Esophagus (tissue), 2 donors: Measurements from ENCODE around the gene KIAA1328. TPM values are rescaled to one million over a fixed set of nuclear protein-coding genes. Genes with fewer than 3 reads are reported as not detected.

Experiments used
- H3K27ac ChIP-seq, 2 donors: one replicate each; pipeline ENCODE4 v1.5.1; 2013; ENCODE audit warnings: low read depth in 2 of 2, mild to moderate bottlenecking in 2 of 2, inconsistent platforms in 1 of 2, low read length in 1 of 2, moderate library complexity in 1 of 2
- H3K27me3 ChIP-seq, 2 donors: one replicate each; pipeline ENCODE4 v1.6.1; 2013; ENCODE audit warnings: low read length in 2 of 2, control low read depth in 1 of 2, mild to moderate bottlenecking in 1 of 2; ENCODE audit not compliant: insufficient read depth in 2 of 2, control insufficient read depth in 1 of 2
- H3K36me3 ChIP-seq, 2 donors: one replicate each; pipeline ENCODE4 v1.6.1; 2013; ENCODE audit warnings: low read length in 1 of 2; ENCODE audit not compliant: control insufficient read depth in 2 of 2, insufficient read depth in 2 of 2
- H3K4me1 ChIP-seq, 2 donors: one replicate each; pipeline ENCODE4 v1.6.1; 2013; ENCODE audit warnings: low read length in 1 of 2; ENCODE audit not compliant: control insufficient read depth in 2 of 2, insufficient read depth in 2 of 2
- H3K4me3 ChIP-seq, 2 donors: one replicate each; pipeline ENCODE4 v1.5.1; 2013; ENCODE audit warnings: low read length in 2 of 2, mild to moderate bottlenecking in 2 of 2, low read depth in 1 of 2, moderate library complexity in 1 of 2
- H3K9me3 ChIP-seq, 2 donors: one replicate each; pipeline ENCODE4 v1.6.1; 2013; ENCODE audit warnings: mild to moderate bottlenecking in 2 of 2, low read depth in 1 of 2, low read length in 1 of 2, moderate library complexity in 1 of 2; ENCODE audit not compliant: control insufficient read depth in 2 of 2, insufficient read depth in 1 of 2
- WGBS, 2 donors: extraction: QIAGEN DNeasy Blood & Tissue Kit; methylation state at CpG; one replicate each; pipeline ENCODE4 v1.1.7; 2013; 5-methylcytosine and 5-hydroxymethylcytosine counted together
- polyA plus RNA-seq, 2 donors: library from polyadenylated mRNA; stranded (reverse); fragments of 200-250 nt; gene quantifications; one replicate each; pipeline ENCODE4 v1.2.3, GENCODE V29; 2013
- donor health status: healthy with polysubstance abuse.
- donor health status: Bipolar disorder and iron deficiency.

The KIAA1328 gene
- polyA plus RNA-seq, 2 donors, result 1.9 to 2.6 TPM

GRCh38 chr18:36835927-36836326, 7.0 kb downstream of the KIAA1328 start:
- WGBS, 2 donors, result 91 to 92% methylated on average over 1 of the region's 1 CpG
- Histone ChIP-seq H3K27me3 (no peaks in the 10 kb centered on the region), H3K4me3 (no peak overlapping the region), H3K27ac (no peak overlapping the region), H3K9me3 (no peaks in the 10 kb centered on the region), H3K36me3 (no peaks in the 10 kb centered on the region), H3K4me1 (no peaks in the 10 kb centered on the region)

GRCh38 chr18:36839835-36840234, 10.9 kb downstream of the KIAA1328 start:
- Histone ChIP-seq H3K9me3 (no peaks in the 10 kb centered on the region), H3K4me3 (no peak overlapping the region), H3K27me3 (no peaks in the 10 kb centered on the region), H3K27ac (no peak overlapping the region), H3K36me3 (no peaks in the 10 kb centered on the region), H3K4me1 (no peaks in the 10 kb centered on the region)
- WGBS, 2 donors, result 95 to 96% methylated on average over 4 of the region's 4 CpGs

GRCh38 chr18:36843199-36843598, 14.3 kb downstream of the KIAA1328 start:
- no peak overlapping the region for H3K27ac ChIP-seq

GRCh38 chr18:36843784-36844183, 14.9 kb downstream of the KIAA1328 start:
- 83 to 87% methylated on average over 2 of the region's 2 CpGs for WGBS, 2 donors
- H3K27ac ChIP-seq, result no peak overlapping the region
- H3K9me3 ChIP-seq, result no peaks in the 10 kb centered on the region
- no peaks in the 10 kb centered on the region for H3K36me3 ChIP-seq
- no peaks in the 10 kb centered on the region for H3K27me3 ChIP-seq
- no peak overlapping the region for H3K4me3 ChIP-seq
- H3K4me1 ChIP-seq, result no peaks in the 10 kb centered on the region

More at GRCh38 chr18:36843199-36843598, 14.3 kb downstream of the KIAA1328 start:
- no peaks in the 10 kb centered on the region for H3K4me1 ChIP-seq
- 95 to 98% methylated on average over 5 of the region's 5 CpGs for WGBS, 2 donors
- no peak overlapping the region for H3K4me3 ChIP-seq
- no peaks in the 10 kb centered on the region for H3K9me3 ChIP-seq
- H3K27me3 ChIP-seq, result no peaks in the 10 kb centered on the region
- H3K36me3 ChIP-seq, result no peaks in the 10 kb centered on the region

GRCh38 chr18:36848609-36849008, 19.7 kb downstream of the KIAA1328 start:
- 97% methylated on average over 2 of the region's 2 CpGs for WGBS, 2 donors
- H3K4me1 ChIP-seq, result no peaks in the 10 kb centered on the region
- no peaks in the 10 kb centered on the region for H3K27me3 ChIP-seq
- H3K36me3 ChIP-seq, result no peaks in the 10 kb centered on the region
- no peak overlapping the region for H3K4me3 ChIP-seq
- H3K9me3 ChIP-seq, result no peaks in the 10 kb centered on the region
- H3K27ac ChIP-seq, result no peak overlapping the region

GRCh38 chr18:36849288-36850006, 20.5 kb downstream of the KIAA1328 start:
- WGBS, 2 donors, result 25 to 36% methylated on average over 2 of the region's 2 CpGs
- no peaks in the 10 kb centered on the region for H3K36me3 ChIP-seq
- H3K4me1 ChIP-seq, result no peaks in the 10 kb centered on the region
- H3K27me3 ChIP-seq, result no peaks in the 10 kb centered on the region
- H3K9me3 ChIP-seq, result no peaks in the 10 kb centered on the region
- no peak overlapping the region for H3K27ac ChIP-seq
- H3K4me3 ChIP-seq, result no peak overlapping the region

- Histone ChIP-seq H3K27ac (no peak overlapping the region), H3K4me1 (no peaks in the 10 kb centered on the region), H3K4me3 (no peak overlapping the region), H3K9me3 (no peaks in the 10 kb centered on the region), H3K27me3 (no peaks in the 10 kb centered on the region), H3K36me3 (no peaks in the 10 kb centered on the region)
- 39 to 47% methylated on average over 1 of the region's 1 CpG for WGBS, 2 donors
These were observed 21.7 kb downstream of the KIAA1328 start for GRCh38 chr18:36850527-36851201.

GRCh38 chr18:36851202-36851590, 22.3 kb downstream of the KIAA1328 start:
- no peaks in the 10 kb centered on the region for H3K36me3 ChIP-seq
- H3K4me3 ChIP-seq, result no peak overlapping the region
- H3K27ac ChIP-seq, result no peak overlapping the region
- H3K4me1 ChIP-seq, result no peaks in the 10 kb centered on the region
- WGBS, 2 donors, result 85 to 89% methylated on average over 2 of the region's 2 CpGs
- H3K9me3 ChIP-seq, result no peaks in the 10 kb centered on the region
- H3K27me3 ChIP-seq, result no peaks in the 10 kb centered on the region

GRCh38 chr18:36856815-36857214, 27.9 kb downstream of the KIAA1328 start:
- Histone ChIP-seq H3K9me3 (no peaks in the 10 kb centered on the region), H3K4me1 (no peaks in the 10 kb centered on the region), H3K4me3 (no peak overlapping the region), H3K36me3 (no peaks in the 10 kb centered on the region), H3K27me3 (no peaks in the 10 kb centered on the region), H3K27ac (no peak overlapping the region)
- 36 to 51% methylated on average over 1 of the region's 1 CpG for WGBS, 2 donors

GRCh38 chr18:36862182-36862581, 33.3 kb downstream of the KIAA1328 start:
- no peak overlapping the region for H3K4me3 ChIP-seq
- no peaks in the 10 kb centered on the region for H3K36me3 ChIP-seq
- no peak overlapping the region for H3K27ac ChIP-seq
- no peaks in the 10 kb centered on the region for H3K4me1 ChIP-seq
- H3K9me3 ChIP-seq, result no peaks in the 10 kb centered on the region
- H3K27me3 ChIP-seq, result no peaks in the 10 kb centered on the region
- 91 to 95% methylated on average over 1 of the region's 1 CpG for WGBS, 2 donors
